HG02840 (cell line): Measurements from ENCODE around the gene TMEM132E.

Source experiments
- ATAC-seq: cut with Tn5 transposase; IDR thresholded peaks from one replicate; pipeline ENCODE4 v1.9.1; 2021; ENCODE audit warnings: mild to moderate bottlenecking, moderate library complexity, moderate number of reproducible peaks; ENCODE audit not compliant: unreplicated experiment, low FRiP score

TMEM132E gene

GRCh38 chr17:34654881-34655276 lies 75.5 kb downstream of the TMEM132E start:
- ATAC-seq: no peak

DNA sequence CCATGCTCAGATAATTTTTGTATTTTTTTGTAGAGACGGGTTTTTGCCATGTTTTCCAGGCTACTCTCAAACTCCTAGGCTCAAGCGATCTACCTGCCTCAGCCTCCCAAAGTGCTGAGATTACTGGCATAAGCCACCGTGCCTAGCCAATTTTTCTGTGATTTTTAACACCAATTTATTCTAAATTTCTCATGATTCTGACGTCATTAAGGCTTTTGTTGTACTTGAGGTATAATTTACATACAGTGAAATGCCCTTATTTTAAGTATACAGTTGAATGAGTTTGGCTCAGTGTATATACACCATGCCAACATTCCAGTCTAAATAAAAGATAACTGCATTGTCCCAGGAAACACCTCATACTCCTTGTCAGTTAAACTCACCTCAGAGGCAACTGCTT lies 77.4 kb downstream of the TMEM132E start:
- ATAC-seq: no peak

- ATAC-seq: no peak
Measured at GRCh38 chr17:34658811-34659560, 79.6 kb downstream of the TMEM132E start.

DNA sequence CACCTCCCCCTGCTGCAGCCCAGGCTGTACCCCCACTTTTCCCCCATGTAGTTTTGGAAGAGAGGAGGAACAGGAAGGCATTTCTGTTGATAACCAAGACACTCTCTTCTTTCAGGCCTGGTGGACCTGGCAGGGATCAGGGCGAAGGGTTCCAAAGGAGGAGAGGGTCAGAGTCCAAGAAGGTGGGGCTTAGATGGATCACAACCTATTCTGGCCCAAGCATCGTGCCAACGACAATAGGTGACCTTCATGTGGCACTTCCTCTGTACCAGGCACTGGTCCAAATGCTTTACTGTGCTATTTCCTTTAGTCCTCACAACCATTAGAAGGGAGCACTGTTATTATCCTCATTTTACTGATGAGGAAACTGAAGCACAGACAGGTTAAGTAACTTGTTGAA lies 84.3 kb downstream of the TMEM132E start:
- ATAC-seq: no peak

DNA sequence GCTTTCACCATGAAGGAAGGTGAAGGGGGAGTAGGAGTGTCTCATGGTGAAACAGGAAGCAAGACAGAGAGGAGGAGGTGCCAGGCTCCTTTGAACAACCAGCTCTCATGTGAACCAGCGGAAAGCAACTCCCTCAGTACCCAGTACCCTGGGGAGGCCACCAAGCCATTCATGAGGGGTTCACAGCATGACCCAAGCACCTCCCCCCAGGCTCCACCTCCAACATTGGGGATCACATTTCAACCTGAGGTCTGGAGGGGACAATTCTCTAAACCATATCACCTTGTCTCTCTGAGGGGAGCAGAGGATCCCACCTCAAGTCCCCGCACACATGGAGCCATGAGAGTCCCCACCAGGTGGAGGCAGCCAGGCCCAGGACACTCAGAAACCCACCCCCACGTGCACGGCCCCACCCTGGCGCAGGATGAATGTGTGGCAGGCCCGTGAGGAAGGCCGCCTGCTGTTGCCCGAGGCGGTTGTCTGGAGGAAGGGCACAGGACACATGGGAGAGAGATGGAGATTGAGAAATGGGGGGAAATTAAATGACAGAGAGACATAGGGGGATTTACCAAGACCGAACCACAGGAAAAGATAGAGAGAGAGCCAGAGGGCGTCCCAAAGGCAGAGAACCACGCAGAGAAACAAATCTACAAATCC lies 85.9 kb downstream of the TMEM132E start:
- no peak for ATAC-seq

- ATAC-seq: no peak
Measured at GRCh38 chr17:34665819-34666763, 86.7 kb downstream of the TMEM132E start.

- ATAC-seq: no peak
Measured at GRCh38 chr17:34667656-34668055, 88.3 kb downstream of the TMEM132E start.

DNA sequence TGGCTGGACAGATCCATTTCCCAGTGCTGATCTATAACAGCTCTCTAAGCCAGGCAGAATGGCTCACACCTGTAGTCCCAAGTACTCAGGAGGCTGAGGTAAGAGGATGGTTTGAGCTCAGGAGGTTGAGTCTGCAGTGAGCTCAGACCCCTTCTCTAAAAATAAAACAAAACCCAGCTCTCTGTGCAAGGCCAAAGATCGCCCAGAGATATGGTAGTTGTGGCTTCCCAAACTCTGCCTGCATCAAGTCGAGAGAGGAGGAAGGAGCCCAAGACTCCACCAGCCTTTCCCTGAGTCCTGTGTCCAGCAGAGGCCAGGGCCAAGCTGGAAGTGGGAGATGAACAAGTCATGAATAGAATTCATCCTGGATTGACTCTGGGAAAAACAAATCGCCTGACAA lies 88.8 kb downstream of the TMEM132E start:
- ATAC-seq: no peak

DNA sequence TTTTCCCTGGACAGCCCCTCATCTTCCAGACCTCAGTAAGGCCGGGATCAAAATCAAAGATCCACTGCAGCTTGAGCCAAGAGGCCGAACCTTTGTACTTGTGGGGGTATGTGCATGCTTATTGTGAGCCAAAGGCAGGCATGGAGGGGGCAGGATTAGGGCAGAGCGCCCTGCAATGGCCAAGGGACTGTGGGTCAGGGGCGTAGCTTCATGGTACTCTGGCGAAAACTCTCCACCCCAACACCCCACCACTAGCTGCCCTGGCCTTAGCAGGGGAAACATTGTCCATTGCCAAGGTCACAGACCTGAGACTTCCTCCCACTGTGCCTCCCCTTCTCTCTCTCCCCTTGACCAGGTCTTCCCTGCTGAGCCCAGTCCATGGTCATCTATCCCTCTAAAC lies 90.1 kb downstream of the TMEM132E start:
- no peak for ATAC-seq

- no peak for ATAC-seq
Measured at GRCh38 chr17:34670618-34671017, 91.2 kb downstream of the TMEM132E start.

DNA sequence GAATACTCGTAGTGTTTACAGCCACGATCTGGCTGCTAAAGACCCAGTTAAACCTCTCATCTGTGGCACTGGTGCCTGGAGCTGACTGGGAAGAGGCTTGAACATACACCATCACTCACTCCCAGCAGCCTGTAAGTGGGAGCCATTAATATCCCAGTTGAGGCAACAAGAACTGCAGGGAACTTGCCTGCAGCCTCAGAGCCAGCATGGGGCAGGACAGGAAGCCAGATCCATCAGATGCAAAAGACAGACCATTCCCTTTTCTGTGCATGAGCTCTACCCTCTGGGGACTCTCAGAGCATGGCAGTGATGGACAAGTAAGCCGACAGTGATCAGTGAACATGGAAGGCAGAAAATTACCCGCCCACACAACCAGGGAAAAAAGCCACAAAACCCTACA lies 91.8 kb downstream of the TMEM132E start:
- no peak for ATAC-seq

- no peak for ATAC-seq
Measured at GRCh38 chr17:34672176-34672785, 92.9 kb downstream of the TMEM132E start.

- no peak for ATAC-seq
Measured at GRCh38 chr17:34673516-34673915, 94.1 kb downstream of the TMEM132E start.

DNA sequence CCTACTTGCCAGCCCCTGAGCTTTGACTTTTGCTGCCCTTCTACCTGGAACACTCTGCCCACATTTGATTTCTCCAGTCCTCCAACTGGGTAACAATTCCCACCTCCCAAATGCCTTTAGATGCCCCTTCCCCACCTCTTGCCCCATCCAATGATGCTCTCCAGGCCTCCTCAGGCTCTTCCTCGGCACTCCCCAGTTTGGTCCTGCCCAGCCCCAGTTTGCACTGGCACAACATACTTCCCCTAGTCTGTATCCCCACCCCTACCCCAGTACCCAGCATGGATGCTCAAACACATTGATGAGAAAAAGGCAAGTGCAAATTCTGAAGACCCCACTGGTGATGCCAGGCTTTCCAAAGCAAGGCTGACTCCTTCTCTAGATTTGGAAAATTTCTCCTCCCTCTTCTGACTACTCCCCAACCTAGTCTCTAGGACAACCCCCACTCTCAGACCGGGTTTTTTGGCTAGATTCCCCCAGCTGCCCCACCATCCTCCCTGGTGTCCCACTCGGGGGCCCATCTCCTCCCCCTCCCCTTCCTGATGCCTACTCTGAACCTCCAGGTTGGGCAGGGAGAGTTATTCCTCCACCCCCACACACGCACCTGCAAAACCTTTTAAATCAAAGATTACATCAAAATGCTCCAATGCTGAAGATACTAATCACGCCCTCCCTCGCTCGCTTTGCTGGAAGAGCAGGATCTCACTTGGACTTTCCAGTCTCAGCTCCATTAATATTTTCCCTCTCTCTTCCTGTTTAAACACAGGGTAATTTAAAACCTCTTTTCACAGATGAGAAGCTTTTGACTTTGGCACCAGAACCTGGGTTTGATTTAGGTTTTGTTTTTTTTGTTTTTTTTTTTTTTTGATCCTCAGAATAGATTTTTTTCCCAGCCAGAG lies 94.9 kb downstream of the TMEM132E start:
- no peak for ATAC-seq

- no peak for ATAC-seq
Measured at GRCh38 chr17:34675143-34675542, 95.8 kb downstream of the TMEM132E start.

- no peak for ATAC-seq
Measured at GRCh38 chr17:34675605-34676004, 96.2 kb downstream of the TMEM132E start.

DNA sequence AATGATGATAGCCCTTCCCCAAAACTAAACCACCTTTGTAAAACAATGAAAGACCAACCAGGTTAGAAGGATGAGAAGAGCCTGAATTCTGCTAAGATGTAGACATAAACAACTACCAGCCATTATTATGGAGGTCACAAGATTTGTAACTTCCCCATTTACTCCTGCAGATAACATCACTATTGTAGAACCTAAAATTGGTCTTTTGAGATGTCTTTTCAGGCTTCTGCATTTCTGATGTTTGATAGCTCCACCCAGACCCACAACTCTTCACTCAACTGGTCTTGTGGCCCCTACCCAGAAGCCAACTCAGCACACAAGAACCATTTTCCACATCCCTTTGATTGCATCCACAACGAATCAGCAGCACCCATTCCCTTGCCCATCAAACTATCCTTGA lies 100.8 kb downstream of the TMEM132E start:
- ATAC-seq: no peak

GRCh38 chr17:34682305-34682704 lies 102.9 kb downstream of the TMEM132E start:
- no peak for ATAC-seq

DNA sequence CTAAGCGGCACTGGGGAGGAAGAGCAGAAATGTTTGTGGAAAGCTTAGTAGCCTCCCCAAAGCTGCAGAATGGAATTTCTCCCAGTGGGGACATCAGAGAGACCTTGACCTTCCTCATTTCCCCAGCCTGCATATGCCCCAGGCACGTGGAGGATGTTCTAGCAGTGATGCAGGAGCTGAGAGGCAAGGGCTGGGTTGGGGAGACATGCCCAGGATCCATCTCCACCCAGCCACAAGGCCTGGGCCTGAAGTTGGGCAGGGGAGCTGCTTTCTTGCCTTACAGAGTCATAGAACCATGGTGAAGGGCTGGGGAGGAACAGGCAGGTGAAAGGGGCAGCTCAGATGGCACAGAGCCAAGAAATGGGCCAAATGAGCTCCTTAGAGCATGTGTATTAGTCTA lies 104.0 kb downstream of the TMEM132E start:
- ATAC-seq: no peak
